Right atrium auricular region (tissue), 2 donors: ENCODE results near the gene CLTA. TPM values are rescaled to one million over a fixed set of nuclear protein-coding genes. Genes with fewer than 3 reads are reported as not detected.

ENCODE experiments used
- DNase-seq: peaks from one replicate; pipeline ENCODE4 v3.0.0-alpha.2; 2019; ENCODE audit warnings: low spot score
- H3K27ac ChIP-seq, 2 donors: fragments of 200-600 bp; sonication (generic); 1 replicate in 1 of 2; 2 replicates in 1 of 2; pipeline ENCODE4 v1.5.1; 2016 to 2019
- H3K27me3 ChIP-seq, 2 donors: fragments of 200-600 bp; sonication (generic); one replicate each; pipeline versions ENCODE4 v1.5.1 to v1.6.0; 2017 to 2019
- H3K36me3 ChIP-seq: fragments of 200-600 bp; sonication (generic); one replicate; pipeline ENCODE4 v1.5.1; 2016
- H3K4me1 ChIP-seq, 2 donors: fragments of 200-600 bp; sonication (generic); one replicate each; pipeline versions ENCODE4 v1.5.1 to v1.6.0; 2017 to 2019
- H3K4me3 ChIP-seq, 2 donors: fragments of 200-600 bp; sonication (generic); 1 replicate in 1 of 2; 2 replicates in 1 of 2; pipeline ENCODE4 v1.5.1; 2017 to 2019; ENCODE audit warnings: mild to moderate bottlenecking in 1 of 2, moderate library complexity in 1 of 2
- H3K9me3 ChIP-seq, 2 donors: fragments of 200-600 bp; sonication (generic); one replicate each; pipeline ENCODE4 v1.5.1; 2019
- total RNA-seq, 2 donors: library from RNA; depleted of rRNA; stranded (reverse); fragments of >200 nt; gene quantifications; one replicate each; pipeline ENCODE4 v1.1.0, GENCODE V29; 2016
- TF ChIP-seq, protein P1 (sequence below), 2 donors: fragments of 200-600 bp; sonication (generic); IDR thresholded peaks; one replicate each; pipeline ENCODE4 v1.5.1; 2019; ENCODE audit warnings: antibody characterized with exemption in 2 of 2

The CLTA gene
- total RNA-seq, 2 donors from 2014 or later, result 67.2 to 87.7 TPM

DNA sequence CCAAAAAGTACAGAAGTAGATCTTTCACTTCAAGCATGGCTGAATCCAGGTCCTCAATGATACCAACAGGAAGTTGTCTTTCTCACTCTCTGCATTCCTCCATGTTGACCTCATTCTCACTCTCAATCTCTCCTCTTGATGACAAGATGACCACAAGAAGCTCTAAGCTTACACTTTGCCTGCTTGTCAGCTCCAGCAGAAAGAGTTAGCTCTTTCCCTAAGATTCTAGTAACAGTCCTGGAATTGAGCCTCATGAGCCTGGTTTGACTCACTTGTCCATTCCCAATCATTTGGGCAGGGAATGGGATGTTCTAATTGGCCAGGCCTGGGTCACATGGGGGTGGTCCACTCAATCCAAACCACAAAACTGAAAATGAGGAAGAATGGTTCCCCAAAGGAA lies 3.3 kb upstream of the CLTA start:
- no peaks in the 10 kb centered on the region for H3K9me3 ChIP-seq
- no peaks in the 10 kb centered on the region for H3K36me3 ChIP-seq
- H3K27me3 ChIP-seq, result no peaks in the 10 kb centered on the region
- no peak for DNase-seq
- no peak overlapping the region for H3K4me3 ChIP-seq
- peaks cover 0 to 17% of the 10 kb centered on the region in 2 donors for H3K4me1 ChIP-seq
- no peak overlapping the region for H3K27ac ChIP-seq
- TF ChIP-seq, protein P1, sequence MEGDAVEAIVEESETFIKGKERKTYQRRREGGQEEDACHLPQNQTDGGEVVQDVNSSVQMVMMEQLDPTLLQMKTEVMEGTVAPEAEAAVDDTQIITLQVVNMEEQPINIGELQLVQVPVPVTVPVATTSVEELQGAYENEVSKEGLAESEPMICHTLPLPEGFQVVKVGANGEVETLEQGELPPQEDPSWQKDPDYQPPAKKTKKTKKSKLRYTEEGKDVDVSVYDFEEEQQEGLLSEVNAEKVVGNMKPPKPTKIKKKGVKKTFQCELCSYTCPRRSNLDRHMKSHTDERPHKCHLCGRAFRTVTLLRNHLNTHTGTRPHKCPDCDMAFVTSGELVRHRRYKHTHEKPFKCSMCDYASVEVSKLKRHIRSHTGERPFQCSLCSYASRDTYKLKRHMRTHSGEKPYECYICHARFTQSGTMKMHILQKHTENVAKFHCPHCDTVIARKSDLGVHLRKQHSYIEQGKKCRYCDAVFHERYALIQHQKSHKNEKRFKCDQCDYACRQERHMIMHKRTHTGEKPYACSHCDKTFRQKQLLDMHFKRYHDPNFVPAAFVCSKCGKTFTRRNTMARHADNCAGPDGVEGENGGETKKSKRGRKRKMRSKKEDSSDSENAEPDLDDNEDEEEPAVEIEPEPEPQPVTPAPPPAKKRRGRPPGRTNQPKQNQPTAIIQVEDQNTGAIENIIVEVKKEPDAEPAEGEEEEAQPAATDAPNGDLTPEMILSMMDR (IDR thresholded peaks at IDR 0.05), result no peak

DNA sequence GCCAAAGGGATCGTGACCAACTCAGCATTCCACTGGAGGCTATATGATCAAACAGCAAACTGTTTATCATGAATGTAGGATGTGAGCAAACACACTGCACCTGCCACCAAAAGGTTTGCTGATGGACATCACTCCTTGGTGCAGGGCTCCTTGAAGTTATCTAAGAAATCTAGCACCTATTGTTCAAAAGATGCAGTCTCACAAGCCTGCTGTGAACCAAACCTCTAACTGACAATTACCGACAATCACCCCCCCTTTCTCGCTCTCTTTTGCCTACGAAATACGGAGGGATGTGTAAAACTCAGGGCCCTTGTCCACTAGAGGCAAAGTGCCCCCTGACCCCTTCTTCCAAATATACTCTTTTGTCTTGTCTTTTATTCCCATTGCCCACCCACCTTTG lies 2.5 kb upstream of the CLTA start:
- H3K9me3 ChIP-seq, result no peaks in the 10 kb centered on the region
- H3K27me3 ChIP-seq, result no peaks in the 10 kb centered on the region
- H3K4me1 ChIP-seq, result peaks cover 0 to 25% of the 10 kb centered on the region in 2 donors
- H3K4me3 ChIP-seq, result no peak overlapping the region
- DNase-seq, result no peak
- H3K27ac ChIP-seq, result no peak overlapping the region
- no peaks in the 10 kb centered on the region for H3K36me3 ChIP-seq
- TF ChIP-seq, protein P1 (IDR thresholded peaks at IDR 0.05), result no peak

DNA sequence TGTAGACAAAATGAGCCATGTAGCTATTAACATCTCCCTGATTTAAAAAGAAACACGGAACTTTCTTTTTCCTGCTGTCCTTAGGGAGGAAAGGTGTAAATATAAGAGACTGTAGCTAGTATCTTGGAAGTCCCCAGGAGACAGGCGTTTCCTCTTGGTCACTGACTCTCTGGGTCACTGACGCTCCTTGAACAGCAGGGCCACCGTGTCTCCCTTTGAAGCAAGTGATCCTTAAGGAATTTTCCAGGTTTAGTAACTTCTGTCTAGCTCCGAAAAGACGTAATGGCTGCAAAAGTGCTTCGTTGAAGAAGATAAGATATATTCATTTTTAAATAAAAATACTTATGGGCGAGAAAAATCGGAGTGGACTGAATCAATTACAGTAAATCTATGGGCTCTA lies 745 bp upstream of the CLTA start:
- Histone ChIP-seq H3K4me3 (peak overlapping the region; percentile 85 to 98), H3K4me1 (peaks cover 0 to 40% of the 10 kb centered on the region in 2 donors), H3K27me3 (no peaks in the 10 kb centered on the region), H3K9me3 (no peaks in the 10 kb centered on the region), H3K27ac (peak overlapping the region; percentile 85 to 91), H3K36me3 (no peaks in the 10 kb centered on the region)
- TF ChIP-seq, protein P1 (IDR thresholded peaks at IDR 0.05), result no peak
- no peak for DNase-seq

DNA sequence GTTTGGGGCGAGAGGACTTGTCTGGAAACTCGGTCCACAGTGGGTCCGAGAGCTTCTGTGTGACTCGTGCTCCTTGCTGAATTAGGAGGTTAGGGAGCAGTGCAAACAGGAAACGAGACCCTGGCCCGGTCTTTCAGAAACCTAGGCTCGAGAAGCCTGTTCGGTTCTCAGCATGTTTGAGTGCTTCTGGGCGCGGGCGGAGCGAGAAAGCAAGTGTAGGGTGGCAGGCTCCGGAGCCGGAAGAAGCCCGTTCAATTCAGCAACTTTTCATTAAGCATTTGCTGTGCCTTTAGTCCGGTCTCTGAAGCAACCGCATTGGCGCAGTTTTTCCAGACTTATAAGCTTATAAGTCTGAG lies 547 bp downstream of the CLTA start:
- peak overlapping the region; percentile 85 to 98 for H3K4me3 ChIP-seq
- peak overlapping the region; percentile 85 to 91 for H3K27ac ChIP-seq
- no peaks in the 10 kb centered on the region for H3K27me3 ChIP-seq
- H3K9me3 ChIP-seq, result no peaks in the 10 kb centered on the region
- no peaks in the 10 kb centered on the region for H3K36me3 ChIP-seq
- DNase-seq, result no peak
- TF ChIP-seq, protein P1 (IDR thresholded peaks at IDR 0.05), result no peak
- H3K4me1 ChIP-seq, result peaks cover 0 to 40% of the 10 kb centered on the region in 2 donors

DNA sequence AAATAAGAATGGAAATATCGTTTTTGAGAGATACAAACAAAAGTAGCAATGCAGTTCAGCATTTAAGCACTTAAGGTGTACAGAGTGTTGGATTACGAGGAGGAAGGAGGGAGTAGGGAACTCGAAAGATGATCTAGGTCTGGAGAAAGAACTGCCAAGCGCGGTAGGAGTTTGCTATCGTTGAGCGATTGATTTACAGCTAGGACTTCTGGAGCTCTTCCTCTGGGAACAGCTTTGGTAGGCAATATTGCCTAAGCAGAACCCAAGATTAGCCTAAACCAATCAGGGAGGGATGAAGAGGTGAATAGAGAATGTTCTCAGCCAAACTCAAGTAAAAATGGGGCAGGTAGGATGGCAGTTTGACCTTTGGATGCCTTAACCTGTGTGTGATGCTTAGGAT lies 965 bp downstream of the CLTA start:
- Histone ChIP-seq H3K4me1 (peaks cover 0 to 40% of the 10 kb centered on the region in 2 donors), H3K36me3 (no peaks in the 10 kb centered on the region), H3K9me3 (no peaks in the 10 kb centered on the region), H3K4me3 (peak overlapping the region; percentile 85 to 98), H3K27me3 (no peaks in the 10 kb centered on the region), H3K27ac (peak overlapping the region in 1 of 2 donors; percentile 91)
- DNase-seq, result no peak
- TF ChIP-seq, protein P1 (IDR thresholded peaks at IDR 0.05), result no peak

DNA sequence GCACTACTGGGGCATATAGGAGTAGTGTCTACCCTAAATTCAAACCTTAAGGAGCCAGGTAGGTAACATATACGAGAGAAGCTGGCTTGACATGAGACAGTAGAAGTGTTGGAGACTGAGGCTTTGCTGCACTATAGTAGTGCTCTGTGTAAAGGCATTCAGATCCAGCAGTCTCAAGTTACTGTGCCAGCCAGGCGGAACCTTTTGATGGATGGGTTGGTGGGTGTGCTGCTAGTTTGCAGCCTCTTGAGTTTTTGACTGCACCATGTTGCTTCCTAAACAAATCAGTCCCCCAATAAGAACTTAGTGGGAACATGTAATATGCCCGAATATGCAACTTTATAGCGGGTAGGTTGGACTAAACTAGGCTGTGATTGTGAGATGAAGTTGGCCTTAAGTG lies 1.5 kb downstream of the CLTA start:
- TF ChIP-seq, protein P1 (IDR thresholded peaks at IDR 0.05), result no peak
- Histone ChIP-seq H3K4me1 (peaks cover 0 to 40% of the 10 kb centered on the region in 2 donors), H3K4me3 (peak overlapping the region; percentile 85 to 98), H3K27ac (no peak overlapping the region), H3K27me3 (no peaks in the 10 kb centered on the region), H3K9me3 (no peaks in the 10 kb centered on the region), H3K36me3 (no peaks in the 10 kb centered on the region)
- DNase-seq, result no peak
